ENCODE results near the gene DSCAM.

DSCAM gene

GRCh38 chr21:40276001-40276400, 571.0 kb downstream of the DSCAM start:
- TF ChIP-seq POLR2AphosphoS5 (IDR thresholded peaks at IDR 0.05; ENCODE audit: low read depth, low read length) (no peak), FOXP2 (optimal IDR thresholded peaks at IDR 0.05; ENCODE audit: borderline replicate concordance, extremely low read depth, extremely low read length, insufficient read depth) (no peak), REST (IDR thresholded peaks at IDR 0.05; ENCODE audit: insufficient read depth in 1 of 2, low read depth in 2 of 2, low read length in 2 of 2) (no peak), TAF1 (IDR thresholded peaks at IDR 0.05; ENCODE audit: borderline replicate concordance, insufficient read depth, low read length) (no peak), SIN3A (IDR thresholded peaks at IDR 0.05; ENCODE audit: borderline replicate concordance, insufficient read depth, low read length) (no peak)

- TF ChIP-seq POLR2AphosphoS5 (IDR thresholded peaks at IDR 0.05; ENCODE audit: low read depth, low read length) (no peak), TAF1 (IDR thresholded peaks at IDR 0.05; ENCODE audit: borderline replicate concordance, insufficient read depth, low read length) (no peak), FOXP2 (optimal IDR thresholded peaks at IDR 0.05; ENCODE audit: borderline replicate concordance, extremely low read depth, extremely low read length, insufficient read depth) (no peak), REST (IDR thresholded peaks at IDR 0.05; ENCODE audit: insufficient read depth in 1 of 2, low read depth in 2 of 2, low read length in 2 of 2) (no peak), SIN3A (IDR thresholded peaks at IDR 0.05; ENCODE audit: borderline replicate concordance, insufficient read depth, low read length) (no peak)
Measured at GRCh38 chr21:40272037-40272436, 574.9 kb downstream of the DSCAM start.

GRCh38 chr21:40271164-40271563, 575.8 kb downstream of the DSCAM start:
- TF ChIP-seq SIN3A (IDR thresholded peaks at IDR 0.05; ENCODE audit: borderline replicate concordance, insufficient read depth, low read length) (no peak), REST (IDR thresholded peaks at IDR 0.05; ENCODE audit: insufficient read depth in 1 of 2, low read depth in 2 of 2, low read length in 2 of 2) (no peak), TAF1 (IDR thresholded peaks at IDR 0.05; ENCODE audit: borderline replicate concordance, insufficient read depth, low read length) (no peak), FOXP2 (optimal IDR thresholded peaks at IDR 0.05; ENCODE audit: borderline replicate concordance, extremely low read depth, extremely low read length, insufficient read depth) (no peak), POLR2AphosphoS5 (IDR thresholded peaks at IDR 0.05; ENCODE audit: low read depth, low read length) (no peak)

GRCh38 chr21:40270047-40270446, 576.9 kb downstream of the DSCAM start:
- TF ChIP-seq POLR2AphosphoS5 (IDR thresholded peaks at IDR 0.05; ENCODE audit: low read depth, low read length) (no peak), REST (IDR thresholded peaks at IDR 0.05; ENCODE audit: insufficient read depth in 1 of 2, low read depth in 2 of 2, low read length in 2 of 2) (no peak), SIN3A (IDR thresholded peaks at IDR 0.05; ENCODE audit: borderline replicate concordance, insufficient read depth, low read length) (no peak), TAF1 (IDR thresholded peaks at IDR 0.05; ENCODE audit: borderline replicate concordance, insufficient read depth, low read length) (no peak), FOXP2 (optimal IDR thresholded peaks at IDR 0.05; ENCODE audit: borderline replicate concordance, extremely low read depth, extremely low read length, insufficient read depth) (no peak)

- no peak for TF ChIP-seq TAF1 (IDR thresholded peaks at IDR 0.05; ENCODE audit: borderline replicate concordance, insufficient read depth, low read length)
- TF ChIP-seq POLR2AphosphoS5 (IDR thresholded peaks at IDR 0.05; ENCODE audit: low read depth, low read length), result no peak
- no peak for TF ChIP-seq REST (IDR thresholded peaks at IDR 0.05; ENCODE audit: insufficient read depth in 1 of 2, low read depth in 2 of 2, low read length in 2 of 2)
Measured at GRCh38 chr21:40269239-40269638, 577.7 kb downstream of the DSCAM start.

All from PFSK-1 (cell line).